Ascending aorta (tissue), 2 donors: ENCODE data around the gene LAMTOR3. TPM values are rescaled to one million over a fixed set of nuclear protein-coding genes. Genes with fewer than 3 reads are reported as not detected.
A peak's percentile ranks its signal among the peaks of the same experiment; 100 is the strongest.

Experiments used
- DNase-seq, 2 donors: peaks; one replicate each; pipeline ENCODE4 v3.0.0-alpha.2; 2019; ENCODE audit warnings: low spot score in 2 of 2
- H3K27ac ChIP-seq, 2 donors: fragments of 200-600 bp; sonication (generic); one replicate each; pipeline ENCODE4 v1.5.1; 2016 to 2017; ENCODE audit warnings: mild to moderate bottlenecking in 1 of 2
- H3K27me3 ChIP-seq: fragments of 200-600 bp; sonication (generic); one replicate; pipeline ENCODE4 v1.5.1; 2017
- H3K36me3 ChIP-seq, 2 donors: fragments of 200-600 bp; sonication (generic); one replicate each; pipeline ENCODE4 v1.5.1; 2016
- H3K4me1 ChIP-seq, 2 donors: fragments of 200-600 bp; sonication (generic); one replicate each; pipeline ENCODE4 v1.5.1; 2016 to 2017; ENCODE audit warnings: mild to moderate bottlenecking in 1 of 2
- H3K4me3 ChIP-seq, 2 donors: fragments of 200-600 bp; sonication (generic); one replicate each; pipeline ENCODE4 v1.5.1; 2016 to 2017; ENCODE audit warnings: mild to moderate bottlenecking in 1 of 2
- H3K9me3 ChIP-seq, 2 donors: fragments of 200-600 bp; sonication (generic); one replicate each; pipeline ENCODE4 v1.5.1; 2016
- CTCF ChIP-seq, 3 experiments: fragments of 200-600 bp in 2 of 3; fragments of 450-650 bp in 1 of 3; sonication (generic) in 2 of 3; IDR thresholded peaks; one replicate each; pipeline ENCODE4 v1.5.1; 2016 to 2019; ENCODE audit warnings: antibody characterized with exemption in 3 of 3, mild to moderate bottlenecking in 1 of 3, moderate library complexity in 1 of 3
- intact Hi-C: fragments of 100-400 bp; cut with DNase I; formaldehyde crosslinking; loops from one replicate; pipeline ENCODE4 v1.15.1; 2023
- total RNA-seq: library from RNA; depleted of rRNA; stranded (reverse); fragments of >200 nt; gene quantifications from one replicate; pipeline ENCODE4 v1.1.0, GENCODE V29; 2016

LAMTOR3 gene
- total RNA-seq, 1 donor from 2014 or later = 9.6 TPM

GRCh38 chr4:99891351-99891750, 2.9 kb downstream of the LAMTOR3 start:
- Histone ChIP-seq H3K4me1 (peaks cover 0 to 15% of the 10 kb centered on the region in 2 donors), H3K36me3 (peaks cover 0 to 3% of the 10 kb centered on the region in 2 donors), H3K27ac (no peak overlapping the region), H3K4me3 (no peak overlapping the region), H3K9me3 (no peaks in the 10 kb centered on the region), H3K27me3 (no peaks in the 10 kb centered on the region)
- intact Hi-C loops = no loop called here
- no peak for DNase-seq
- TF ChIP-seq CTCF (IDR thresholded peaks at IDR 0.05) = no peak

- no peak for TF ChIP-seq CTCF (IDR thresholded peaks at IDR 0.05)
- Histone ChIP-seq H3K4me3 (no peak overlapping the region), H3K4me1 (peaks cover 0 to 2% of the 10 kb centered on the region in 2 donors), H3K27me3 (no peaks in the 10 kb centered on the region), H3K27ac (no peak overlapping the region), H3K36me3 (peaks cover 15 to 22% of the 10 kb centered on the region in 2 donors), H3K9me3 (no peaks in the 10 kb centered on the region)
- DNase-seq = no peak
- intact Hi-C loops = no loop called here
Observed at GRCh38 chr4:99887837-99888236, 6.4 kb downstream of the LAMTOR3 start.

- no peak for TF ChIP-seq CTCF (IDR thresholded peaks at IDR 0.05)
- no peak overlapping the region for H3K27ac ChIP-seq
- H3K9me3 ChIP-seq = no peaks in the 10 kb centered on the region
- DNase-seq = no peak
- intact Hi-C loops = no loop called here
- no peaks in the 10 kb centered on the region for H3K27me3 ChIP-seq
- no peak overlapping the region for H3K4me3 ChIP-seq
- no peaks in the 10 kb centered on the region for H3K4me1 ChIP-seq
- H3K36me3 ChIP-seq = peaks cover 25 to 35% of the 10 kb centered on the region in 2 donors
Observed at GRCh38 chr4:99886146-99886545, 8.1 kb downstream of the LAMTOR3 start.

- no peaks in the 10 kb centered on the region for H3K4me1 ChIP-seq
- no peak overlapping the region for H3K4me3 ChIP-seq
- DNase-seq = no peak
- intact Hi-C loops = loop anchor here (2.0 kb wide), 1 partner anchor 325 kb away; no protein-coding TSS in a partner anchor
- H3K27me3 ChIP-seq = no peaks in the 10 kb centered on the region
- no peak overlapping the region for H3K27ac ChIP-seq
- H3K36me3 ChIP-seq = peaks cover 29 to 40% of the 10 kb centered on the region in 2 donors
- no peaks in the 10 kb centered on the region for H3K9me3 ChIP-seq
- no peak for TF ChIP-seq CTCF (IDR thresholded peaks at IDR 0.05)
Observed at GRCh38 chr4:99885687-99886086, 8.5 kb downstream of the LAMTOR3 start.

GRCh38 chr4:99885063-99885664, 9.1 kb downstream of the LAMTOR3 start:
- TF ChIP-seq CTCF (IDR thresholded peaks at IDR 0.05) = peak in 1 of 3 experiments; percentile 50
- intact Hi-C loops = loop anchor here (2.0 kb wide), 1 partner anchor 324 kb away; no protein-coding TSS in a partner anchor
- Histone ChIP-seq H3K36me3 (peaks cover 35 to 45% of the 10 kb centered on the region in 2 donors), H3K27ac (no peak overlapping the region), H3K9me3 (no peaks in the 10 kb centered on the region), H3K4me1 (no peaks in the 10 kb centered on the region), H3K4me3 (no peak overlapping the region), H3K27me3 (no peaks in the 10 kb centered on the region)
- DNase-seq = no peak
